Measurements from ENCODE around the gene PPFIA1. TPM values are rescaled to one million over a fixed set of nuclear protein-coding genes. Genes with fewer than 3 reads are reported as not detected.

Gene PPFIA1
- total RNA-seq, 2 experiments from 2014 or later, result 34.6 to 53.9 TPM

- Histone ChIP-seq H3K79me2 (ENCODE audit: insufficient read depth, low read depth, low read length) (no peaks in the 10 kb centered on the region), H2AFZ (ENCODE audit: low read length) (no peak overlapping the region), H3K36me3 (ENCODE audit: insufficient read depth, low read length) (no peaks in the 10 kb centered on the region), H3K4me3 (ENCODE audit: low read depth, low read length, poor library complexity, severe bottlenecking) (no peak overlapping the region), H3K9me2 (ENCODE audit: insufficient read depth, low read length) (no peaks in the 10 kb centered on the region), H3K9me3 (ENCODE audit: low read length) (no peaks in the 10 kb centered on the region), H4K20me1 (ENCODE audit: insufficient read depth, low read length) (no peaks in the 10 kb centered on the region), H3K4me2 (ENCODE audit: low read length) (no peak overlapping the region), H3K27ac (ENCODE audit: low read depth, low read length, poor library complexity, severe bottlenecking) (no peak overlapping the region), H3K4me1 (ENCODE audit: insufficient read depth, low read length, poor library complexity, severe bottlenecking) (no peaks in the 10 kb centered on the region)
- BruUV-seq (replicated peaks), result no TSS peak
- ChIA-PET CTCF (ENCODE audit: unreplicated experiment) (no interaction called here), POLR2A (no interaction called here)
- intact Hi-C loops (cut with micrococcal nuclease; ENCODE audit: unreplicated experiment), result no loop called here
- no peak for DNase-seq (ENCODE audit: low spot score)
- TF ChIP-seq CTCF (conservative IDR thresholded peaks at IDR 0.05; ENCODE audit: low read length), result no peak
- TF ChIP-seq EZH2phosphoT487 (IDR thresholded peaks at IDR 0.05; ENCODE audit: borderline replicate concordance, low read depth, low read length), result no peak
Observed at GRCh38 chr11:70240337-70240736, 30.2 kb upstream of the PPFIA1 start.

- CTCF ChIA-PET (ENCODE audit: unreplicated experiment), result no interaction called here
Observed at GRCh38 chr11:70241709-70242108, 28.8 kb upstream of the PPFIA1 start.

DNA sequence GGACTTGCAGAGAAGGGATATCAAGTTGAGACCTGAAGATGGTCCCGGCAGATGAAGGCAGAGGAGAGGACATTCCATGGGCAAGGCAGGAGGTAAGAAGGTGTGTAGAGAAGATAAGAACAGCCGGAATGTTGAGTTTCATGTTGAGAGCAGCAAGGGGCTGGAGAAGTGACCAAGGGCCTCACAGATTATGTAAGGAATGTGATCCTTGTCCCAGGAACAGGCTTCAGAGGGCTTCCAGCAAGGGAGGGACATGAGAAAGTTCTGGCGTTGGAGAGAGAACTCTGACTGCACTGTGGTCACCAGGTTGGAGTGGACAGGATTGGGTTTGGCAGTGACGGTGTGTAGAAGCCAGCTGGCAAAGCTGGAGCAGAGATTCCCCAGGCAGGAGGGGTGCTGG, 27.6 kb upstream of the PPFIA1 start:
- no peak overlapping the region for H3K4me2 ChIP-seq (ENCODE audit: low read length)
- no peak for TF ChIP-seq CTCF (conservative IDR thresholded peaks at IDR 0.05; ENCODE audit: low read length)
- TF ChIP-seq EZH2phosphoT487 (IDR thresholded peaks at IDR 0.05; ENCODE audit: borderline replicate concordance, low read depth, low read length), result no peak
- no peaks in the 10 kb centered on the region for H3K9me2 ChIP-seq (ENCODE audit: insufficient read depth, low read length)
- intact Hi-C loops (cut with micrococcal nuclease; ENCODE audit: unreplicated experiment), result no loop called here
- no peak for DNase-seq (ENCODE audit: low spot score)
- no peaks in the 10 kb centered on the region for H3K4me1 ChIP-seq (ENCODE audit: insufficient read depth, low read length, poor library complexity, severe bottlenecking)
- no peaks in the 10 kb centered on the region for H4K20me1 ChIP-seq (ENCODE audit: insufficient read depth, low read length)
- H2AFZ ChIP-seq (ENCODE audit: low read length), result no peak overlapping the region
- BruUV-seq (replicated peaks), result no TSS peak
- ChIA-PET CTCF (ENCODE audit: unreplicated experiment) (no interaction called here), POLR2A (no interaction called here)
- H3K4me3 ChIP-seq (ENCODE audit: low read depth, low read length, poor library complexity, severe bottlenecking), result no peak overlapping the region
- no peaks in the 10 kb centered on the region for H3K36me3 ChIP-seq (ENCODE audit: insufficient read depth, low read length)
- H3K79me2 ChIP-seq (ENCODE audit: insufficient read depth, low read depth, low read length), result no peaks in the 10 kb centered on the region
- no peaks in the 10 kb centered on the region for H3K9me3 ChIP-seq (ENCODE audit: low read length)
- no peak overlapping the region for H3K27ac ChIP-seq (ENCODE audit: low read depth, low read length, poor library complexity, severe bottlenecking)

More at GRCh38 chr11:70241709-70242108, 28.8 kb upstream of the PPFIA1 start:
- Histone ChIP-seq H3K4me2 (ENCODE audit: low read length) (no peak overlapping the region), H2AFZ (ENCODE audit: low read length) (no peak overlapping the region), H3K79me2 (ENCODE audit: insufficient read depth, low read depth, low read length) (no peaks in the 10 kb centered on the region), H3K27ac (ENCODE audit: low read depth, low read length, poor library complexity, severe bottlenecking) (no peak overlapping the region), H3K9me2 (ENCODE audit: insufficient read depth, low read length) (no peaks in the 10 kb centered on the region), H3K4me1 (ENCODE audit: insufficient read depth, low read length, poor library complexity, severe bottlenecking) (no peaks in the 10 kb centered on the region), H3K9me3 (ENCODE audit: low read length) (no peaks in the 10 kb centered on the region), H3K36me3 (ENCODE audit: insufficient read depth, low read length) (no peaks in the 10 kb centered on the region), H4K20me1 (ENCODE audit: insufficient read depth, low read length) (no peaks in the 10 kb centered on the region), H3K4me3 (ENCODE audit: low read depth, low read length, poor library complexity, severe bottlenecking) (no peak overlapping the region)
- intact Hi-C loops (cut with micrococcal nuclease; ENCODE audit: unreplicated experiment), result no loop called here
- TF ChIP-seq EZH2phosphoT487 (IDR thresholded peaks at IDR 0.05; ENCODE audit: borderline replicate concordance, low read depth, low read length) (no peak), CTCF (conservative IDR thresholded peaks at IDR 0.05; ENCODE audit: low read length) (no peak)
- no peak for DNase-seq (ENCODE audit: low spot score)
- POLR2A ChIA-PET, result interaction anchor here (0.6 kb wide), 1 partner anchor 566 kb away, joined by 3 read pairs; the partner anchor contains the start of gene LTO1
- no TSS peak for BruUV-seq (replicated peaks)
